ENCODE measurements around the gene GNA15.

GRCh38 chr19:3159565-3159964, 23.7 kb downstream of the GNA15 start:
- TF ChIP-seq EZH2 (IDR thresholded peaks at IDR 0.05; ENCODE audit: low read depth, low read length, severe bottlenecking) (no peak), POLR2A (IDR thresholded peaks at IDR 0.05; ENCODE audit: control extremely low read depth in 1 of 2, low read depth in 2 of 2, low read length in 2 of 2) (no peak)
